Heart left ventricle (tissue), 13 donors: ENCODE results near the gene GLIS2.

Experiments used
- CTCF ChIP-seq, 12 donors: fragments of 200-600 bp; sonication (generic) in 4 of 12; IDR thresholded peaks; one replicate each; pipeline versions ENCODE4 v1.5.0 to v1.8.0; 2018 to 2022; ENCODE audit warnings: antibody characterized with exemption in 12 of 12, mild to moderate bottlenecking in 5 of 12
- POLR2A ChIP-seq, 2 donors: fragments of 450-650 bp; IDR thresholded peaks; one replicate each; pipeline ENCODE4 v1.6.1; 2017; ENCODE audit warnings: antibody characterized with exemption in 2 of 2, mild to moderate bottlenecking in 2 of 2, moderate library complexity in 2 of 2
- donor health status: ischemic (EF 13 %, LVEDD 7.1; RV severe dilation, severe dysfunction).
- donor health status: DM: no; HTN: yes; CAD: no.
- donor health status: DM: no; HTN: no; CAD: no.
- donor health status: ischemic (EF 25% LVEDD 6.9; RV normal size, moderate dysfunction).
- donor health status: ischemic (EF 25% LVEDD 5.7; RV mildly dilated, moderate dysfunction).
- donor health status: ischemic (EF 35%, LVEDD 5.7; RV mildly dilated, moderate dysfunction).
- donor health status: nonischemic (EF 11% LVEDD 7.7; RV severe dilation, severe dysfunction).
- donor health status: DM: yes; HTN: yes; CAD: no.
- donor health status: PGD.
- donor health status: ischemic (EF 29% LVEDD 5.4; RV normal size, mild dysfunction).
- donor health status: nonischemic (EF 23%, LVEDD 6.1; RV moderate dilation, normal function).

GRCh38 chr16:4290236-4290830, 25.5 kb upstream of the GLIS2 start:
- TF ChIP-seq CTCF (IDR thresholded peaks at IDR 0.05): no peak
- no peak for TF ChIP-seq POLR2A (IDR thresholded peaks at IDR 0.05)
